Measurements from ENCODE around the gene PROM1. TPM values are rescaled to one million over a fixed set of nuclear protein-coding genes. Genes with fewer than 3 reads are reported as not detected.

PROM1 gene
- total RNA-seq, 1 experiment from 2014 or later = not detected

DNA sequence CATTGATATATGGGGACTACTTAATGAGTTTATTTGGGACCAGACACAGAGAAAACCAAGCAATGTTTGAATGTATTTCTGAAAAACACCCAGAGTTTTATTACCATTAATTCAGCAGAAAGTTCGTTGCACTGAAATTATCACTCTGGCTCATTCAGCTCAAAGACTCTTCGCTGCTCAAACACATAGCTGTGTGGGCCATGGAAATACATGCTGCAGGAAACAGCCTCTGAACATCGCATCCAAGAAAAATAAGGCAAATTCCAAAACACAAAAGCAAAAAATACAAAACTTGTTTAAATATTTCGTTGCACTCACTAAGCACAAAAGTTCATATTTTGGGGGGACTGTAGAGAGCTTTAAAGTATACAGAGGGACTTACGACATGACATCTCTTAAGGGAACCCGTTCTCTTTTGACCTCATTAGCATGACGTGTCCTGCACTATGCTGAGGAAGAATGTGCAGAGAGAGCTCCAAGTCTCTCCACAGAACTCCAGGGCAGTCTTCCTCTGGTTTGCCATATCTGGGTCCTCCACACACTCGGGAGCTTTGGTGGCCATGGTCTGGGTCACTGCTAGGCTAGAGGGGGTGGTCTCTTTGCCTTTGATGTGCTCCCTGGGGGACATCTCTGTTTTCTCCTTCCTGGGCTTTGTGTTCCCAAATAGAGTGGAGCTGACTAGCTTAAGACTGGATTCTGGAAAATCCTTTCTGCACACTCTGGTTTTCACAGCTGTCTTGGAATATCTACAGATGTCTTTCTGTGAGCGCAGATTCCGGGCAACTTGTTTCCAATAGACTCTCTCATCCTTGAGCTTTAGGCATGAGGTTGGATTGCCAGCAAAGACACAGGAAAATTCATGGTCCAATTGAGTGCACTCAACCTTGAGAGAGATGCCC, 148.1 kb downstream of the PROM1 start:
- DNase-seq (no peak), ATAC-seq (no peak)
- POLR2A ChIA-PET (ENCODE audit: unreplicated experiment) = no interaction called here
- Histone ChIP-seq H3K27ac (ENCODE audit: low read length) (peak overlapping the region; percentile 60; the same call in 1 of the 2 replicates), H3K9me2 (replicated peaks; ENCODE audit: low read length) (no peaks in the 10 kb centered on the region), H3K36me3 (ENCODE audit: low read depth, low read length) (peaks cover 7% of the 10 kb centered on the region), H3K4me3 (ENCODE audit: low read length) (peak overlapping the region; percentile 63), H3F3A (ENCODE audit: low read length, unreplicated experiment) (no peaks in the 10 kb centered on the region), H3K27me3 (ENCODE audit: low read length) (no peaks in the 10 kb centered on the region), H3K4me1 (ENCODE audit: insufficient read depth, low read length) (peaks cover 37% of the 10 kb centered on the region), H3K9me3 (ENCODE audit: low read length) (no peaks in the 10 kb centered on the region), H4K20me1 (ENCODE audit: low read length) (no peaks in the 10 kb centered on the region), H3K4me2 (ENCODE audit: low read length) (peak overlapping the region; percentile 79), H3K9ac (ENCODE audit: low read length) (no peak overlapping the region), H3K79me2 (ENCODE audit: low read length) (peaks cover 29% of the 10 kb centered on the region), H2AFZ (ENCODE audit: low read length) (no peak overlapping the region)
- intact Hi-C loops (cut with micrococcal nuclease) = loop anchor here (5.0 kb wide), 1 partner anchor 53 kb away; no protein-coding TSS in a partner anchor
- BruUV-seq (replicated peaks) = no TSS peak
- no peak for TF ChIP-seq CTCF (conservative IDR thresholded peaks at IDR 0.05; ENCODE audit: low read depth, low read length)
- no peak for TF ChIP-seq EZH2phosphoT487 (IDR thresholded peaks at IDR 0.05; ENCODE audit: borderline replicate concordance, low read length)
- no peak for TF ChIP-seq EZH2 (IDR thresholded peaks at IDR 0.05; ENCODE audit: low read length, unreplicated experiment)
- CTCF ChIA-PET = no interaction called here

GRCh38 chr4:15934259-15934658, 149.6 kb downstream of the PROM1 start:
- intact Hi-C loops (cut with micrococcal nuclease) = no loop called here
- no TSS peak for BruUV-seq (replicated peaks)
- H3K79me2 ChIP-seq (ENCODE audit: low read length) = peaks cover 29% of the 10 kb centered on the region
- no peaks in the 10 kb centered on the region for H3K27me3 ChIP-seq (ENCODE audit: low read length)
- H3K27ac ChIP-seq (ENCODE audit: low read length) = peak overlapping the region; percentile 72
- no peak for ATAC-seq
- peak overlapping the region; percentile 4; the same call in 1 of the 2 replicates for H3K9ac ChIP-seq (ENCODE audit: low read length)
- no peak overlapping the region for H3K4me2 ChIP-seq (ENCODE audit: low read length)
- H3K36me3 ChIP-seq (ENCODE audit: low read depth, low read length) = peaks cover 7% of the 10 kb centered on the region
- no peak overlapping the region for H3K4me3 ChIP-seq (ENCODE audit: low read length)
- H3K4me1 ChIP-seq (ENCODE audit: insufficient read depth, low read length) = peaks cover 37% of the 10 kb centered on the region
- no peaks in the 10 kb centered on the region for H3K9me2 ChIP-seq (replicated peaks; ENCODE audit: low read length)
- H2AFZ ChIP-seq (ENCODE audit: low read length) = no peak overlapping the region
- TF ChIP-seq CTCF (conservative IDR thresholded peaks at IDR 0.05; ENCODE audit: low read depth, low read length) (no peak), EZH2phosphoT487 (IDR thresholded peaks at IDR 0.05; ENCODE audit: borderline replicate concordance, low read length) (no peak), EZH2 (IDR thresholded peaks at IDR 0.05; ENCODE audit: low read length, unreplicated experiment) (no peak)
- no peaks in the 10 kb centered on the region for H3F3A ChIP-seq (ENCODE audit: low read length, unreplicated experiment)
- no peaks in the 10 kb centered on the region for H3K9me3 ChIP-seq (ENCODE audit: low read length)
- peak; percentile 52 for DNase-seq
- POLR2A ChIA-PET (ENCODE audit: unreplicated experiment) = no interaction called here
- CTCF ChIA-PET = no interaction called here
- no peaks in the 10 kb centered on the region for H4K20me1 ChIP-seq (ENCODE audit: low read length)
